IMR-90 (cell line): Measurements from ENCODE around the gene SLC52A3. TPM values are rescaled to one million over a fixed set of nuclear protein-coding genes. Genes with fewer than 3 reads are reported as not detected.

Experiments
- ATAC-seq: fragments of 200-7000 bp; cut with Tn5 transposase; 2 replicates; pipeline ENCODE4 v1.9.1; 2020; ENCODE audit warnings: low read depth, mild to moderate bottlenecking, moderate library complexity
- BruUV-seq: library from RNA; stranded (reverse); fragments of 400-500 nt; replicated peaks from 2 replicates; lab custom pipeline; 2021; lab: Mats Ljungman, UMichigan
- CTCF ChIA-PET: fragments of 300-600 bp; formaldehyde crosslinking; extraction: SDS; loops from one replicate; lab custom pipeline; 2021; ENCODE audit warnings: antibody characterized with exemption; lab: Yijun Ruan, JAX
- POLR2A ChIA-PET: fragments of 300-600 bp; sonication (Branson Sonifier 250); formaldehyde crosslinking; loops from one replicate; lab custom pipeline; 2022; ENCODE audit warnings: antibody characterized with exemption; ENCODE audit not compliant: unreplicated experiment; lab: Charles Lee
- DNase-seq: peaks from one replicate; pipeline ENCODE4 v3.0.0; 2013
- H2AFZ ChIP-seq: replicated peaks from 2 replicates; pipeline ENCODE3; 2013; ENCODE audit warnings: low read length, mild to moderate bottlenecking; ENCODE audit not compliant: poor library complexity
- H2AK5ac ChIP-seq: 2 replicates; pipeline ENCODE4 v1.6.1; 2013; ENCODE audit warnings: low read depth, low read length, inconsistent platforms
- H2AK9ac ChIP-seq: replicated peaks from 2 replicates; pipeline ENCODE3; 2013; ENCODE audit warnings: mild to moderate bottlenecking, low read depth, low read length, moderate library complexity; ENCODE audit not compliant: poor library complexity
- H2BK120ac ChIP-seq: 2 replicates; pipeline ENCODE4 v1.6.1; 2013; ENCODE audit warnings: low read depth, low read length, inconsistent platforms
- H2BK15ac ChIP-seq: 3 replicates; pipeline ENCODE4 v1.6.1; 2013; ENCODE audit warnings: low read depth, low read length, inconsistent platforms
- H2BK20ac ChIP-seq: 2 replicates; pipeline ENCODE4 v1.6.1; 2013; ENCODE audit warnings: low read depth, mild to moderate bottlenecking, inconsistent platforms, low read length, moderate library complexity
- H2BK5ac ChIP-seq: 2 replicates; pipeline ENCODE4 v1.6.1; 2013; ENCODE audit warnings: mild to moderate bottlenecking, low read depth, low read length, inconsistent platforms; ENCODE audit not compliant: poor library complexity, severe bottlenecking
- H3K14ac ChIP-seq: replicated peaks from 2 replicates; pipeline ENCODE4 v1.6.1; 2013; ENCODE audit warnings: low read depth, low read length, inconsistent platforms
- H3K18ac ChIP-seq: 2 replicates; pipeline ENCODE4 v1.6.1; 2013; ENCODE audit warnings: low read depth, low read length, control low read depth
- H3K23ac ChIP-seq: 2 replicates; pipeline ENCODE4 v1.6.1; 2013; ENCODE audit warnings: low read depth, low read length, inconsistent platforms
- H3K27ac ChIP-seq: 2 replicates; pipeline ENCODE4 v1.5.1; 2013; ENCODE audit warnings: mild to moderate bottlenecking, control low read depth, low read length; ENCODE audit not compliant: insufficient read depth
- H3K27me3 ChIP-seq: 2 replicates; pipeline ENCODE4 v1.6.1; 2013; ENCODE audit warnings: low read length; ENCODE audit not compliant: control insufficient read depth, insufficient read depth
- H3K36me3 ChIP-seq: 2 replicates; pipeline ENCODE4 v1.6.1; 2013; ENCODE audit warnings: low read length, mixed read lengths; ENCODE audit not compliant: control insufficient read depth, insufficient read depth
- H3K4ac ChIP-seq: 2 replicates; pipeline ENCODE4 v1.6.1; 2013; ENCODE audit warnings: low read depth, low read length, inconsistent platforms
- H3K4me1 ChIP-seq: 2 replicates; pipeline ENCODE4 v1.6.1; 2013; ENCODE audit warnings: low read length, mixed read lengths; ENCODE audit not compliant: control insufficient read depth, insufficient read depth
- H3K4me2 ChIP-seq: 2 replicates; pipeline ENCODE4 v1.6.1; 2013; ENCODE audit warnings: low read depth, mild to moderate bottlenecking, control low read depth, low read length, moderate library complexity
- H3K4me3 ChIP-seq: 2 replicates; pipeline ENCODE4 v1.5.1; 2013; ENCODE audit warnings: low read depth, mild to moderate bottlenecking, control low read depth, low read length, moderate library complexity; ENCODE audit not compliant: insufficient read depth
- H3K56ac ChIP-seq: 2 replicates; pipeline ENCODE4 v1.6.1; 2013; ENCODE audit warnings: low read length, inconsistent platforms; ENCODE audit not compliant: insufficient read depth; ENCODE audit errors: extremely low read depth
- H3K79me1 ChIP-seq, 2 experiments: 2 replicates each; pipeline ENCODE4 v1.6.1; 2013; ENCODE audit warnings: low read length in 2 of 2, inconsistent platforms in 1 of 2, low read depth in 1 of 2
- H3K9ac ChIP-seq: 2 replicates; pipeline ENCODE4 v1.6.1; 2013; ENCODE audit warnings: low read depth, low read length, control low read depth
- H3K9me1 ChIP-seq: 2 replicates; pipeline ENCODE4 v1.6.1; 2013; ENCODE audit warnings: low read length, inconsistent platforms; ENCODE audit not compliant: insufficient read depth
- H3K9me3 ChIP-seq: 2 replicates; pipeline ENCODE4 v1.6.1; 2013; ENCODE audit warnings: low read length; ENCODE audit not compliant: control insufficient read depth, insufficient read depth
- H4K20me1 ChIP-seq: 2 replicates; pipeline ENCODE4 v1.6.1; 2013; ENCODE audit warnings: low read length, inconsistent platforms; ENCODE audit not compliant: insufficient read depth
- H4K5ac ChIP-seq: 2 replicates; pipeline ENCODE4 v1.6.1; 2013; ENCODE audit warnings: mild to moderate bottlenecking, low read depth, low read length, control low read depth
- H4K8ac ChIP-seq, 2 experiments: 2 replicates each; pipeline ENCODE4 v1.6.1; 2013; ENCODE audit warnings: low read depth in 2 of 2, low read length in 2 of 2, control low read depth in 1 of 2, inconsistent platforms in 1 of 2
- H4K91ac ChIP-seq: 2 replicates; pipeline ENCODE4 v1.6.1; 2013; ENCODE audit warnings: low read depth, low read length, inconsistent platforms; ENCODE audit not compliant: insufficient read depth
- CTCF ChIP-seq: conservative IDR thresholded peaks from 2 replicates; pipeline ENCODE4 v1.5.1; 2012; ENCODE audit warnings: mild to moderate bottlenecking, low read depth, low read length, improper control_type of control experiment
- FOS ChIP-seq: fragments of 150-350 bp; IDR thresholded peaks from 2 replicates; pipeline ENCODE4 v1.6.1; 2016; ENCODE audit warnings: low read depth, low read length
- MAFK ChIP-seq: IDR thresholded peaks from 2 replicates; pipeline ENCODE4 v1.6.1; 2012; ENCODE audit warnings: low read depth, low read length, improper control_type of control experiment
- MAZ ChIP-seq: IDR thresholded peaks from 2 replicates; pipeline ENCODE4 v1.6.1; 2012; ENCODE audit warnings: low read depth, mild to moderate bottlenecking, low read length, improper control_type of control experiment, moderate library complexity, borderline replicate concordance
- NFE2L2 ChIP-seq: fragments of 150-350 bp; IDR thresholded peaks from 2 replicates; pipeline ENCODE4 v1.6.1; 2016; ENCODE audit warnings: low read depth, mild to moderate bottlenecking, low read length
- RAD21 ChIP-seq: IDR thresholded peaks from 2 replicates; pipeline ENCODE4 v1.6.1; 2012; ENCODE audit warnings: low read length, improper control_type of control experiment
- RCOR1 ChIP-seq: IDR thresholded peaks from 2 replicates; pipeline ENCODE4 v1.6.1; 2012; ENCODE audit warnings: mild to moderate bottlenecking, low read length, improper control_type of control experiment; ENCODE audit not compliant: insufficient replicate concordance
- WGBS, 2 experiments: methylation state at CpG; one replicate each; pipeline versions ENCODE4 v1.1.5 to v1.1.7; 2013; ENCODE audit warnings: missing lambda C conversion rate in 2 of 2; ENCODE audit not compliant: insufficient read length in 1 of 2; ENCODE audit errors: extremely low coverage in 2 of 2; 5-methylcytosine and 5-hydroxymethylcytosine counted together
- dilution Hi-C: fragments of 300-500 bp; cut with HindIII; formaldehyde crosslinking; loops from one replicate; pipeline ENCODE4 v1.14.3; 2018; ENCODE audit warnings: low sequenced_read_pairs; ENCODE audit not compliant: unreplicated experiment
- in situ Hi-C: fragments of 300-500 bp; cut with MboI; formaldehyde crosslinking; loops from 3 replicates; pipeline ENCODE4 v1.14.3; 2019; ENCODE audit warnings: low sequenced_read_pairs, inconsistent platforms, mixed read lengths
- intact Hi-C: fragments of 100-400 bp; cut with micrococcal nuclease; formaldehyde crosslinking; loops from 2 replicates; pipeline ENCODE4 v1.10.0; 2022
- polyA plus RNA-seq, 3 experiments: library from polyadenylated mRNA; depleted of rRNA; stranded (reverse); fragments of >200 nt; gene quantifications; 2 replicates each; pipeline ENCODE4 v1.2.3, GENCODE V29; 2012; ENCODE audit warnings: low replicate concordance in 1 of 3
- total RNA-seq: library from RNA; depleted of rRNA; stranded (reverse); fragments of >200 nt; gene quantifications from 2 replicates; pipeline ENCODE4 v1.2.3, GENCODE V29; 2012

SLC52A3 gene
- total and polyA plus RNA-seq, 2 of the 4 experiments (the other 2 are of a cell fraction) = not detected

GRCh38 chr20:745683-746301 lies 22.5 kb downstream of the SLC52A3 start:
- Histone ChIP-seq H2BK20ac (no peak overlapping the region), H3K56ac (no peak overlapping the region), H4K91ac (no peak overlapping the region), H2AK9ac (no peak overlapping the region), H2BK5ac (no peak overlapping the region), H3K79me1 (no peaks in the 10 kb centered on the region), H3K9me1 (no peaks in the 10 kb centered on the region), H3K9ac (no peak overlapping the region), H3K14ac (no peak overlapping the region), H3K27ac (no peak overlapping the region), H4K5ac (no peak overlapping the region), H3K4me3 (no peak overlapping the region), H2BK120ac (no peak overlapping the region), H3K23ac (no peak overlapping the region), H3K9me3 (no peaks in the 10 kb centered on the region), H2BK15ac (no peak overlapping the region), H4K20me1 (no peaks in the 10 kb centered on the region), H3K4ac (no peak overlapping the region), H3K4me1 (no peaks in the 10 kb centered on the region), H2AFZ (no peak overlapping the region), H3K36me3 (no peaks in the 10 kb centered on the region), H2AK5ac (no peak overlapping the region), H3K4me2 (no peak overlapping the region), H3K18ac (no peak overlapping the region), H3K27me3 (no peaks in the 10 kb centered on the region; the same call in 1 of the 2 replicates), H4K8ac (no peak overlapping the region)
- WGBS, 2 experiments = no CpG with 5 or more reads among the region's 4 CpGs
- ChIA-PET POLR2A (no interaction called here), CTCF (no interaction called here)
- ATAC-seq (no peak), DNase-seq (no peak)
- TF ChIP-seq MAFK = no peak
- TF ChIP-seq RAD21 = no peak
- TF ChIP-seq FOS = no peak
- no peak for TF ChIP-seq RCOR1
- TF ChIP-seq CTCF = no peak
- TF ChIP-seq NFE2L2 = no peak
- TF ChIP-seq MAZ = no peak
- intact Hi-C loops = no loop called here
- dilution Hi-C loops = no loop called here
- BruUV-seq = no TSS peak
- in situ Hi-C loops = no loop called here
